OCI-LY1 (cell line): Measurements from ENCODE around the gene AFF1.

Source experiments
- H2AFZ ChIP-seq: fragments of 200-600 bp; sonication (generic), shearing (Covaris generic); 2 replicates; pipeline ENCODE4 v1.6.0; 2014; ENCODE audit warnings: antibody characterized with exemption, mild to moderate bottlenecking, low read length
- H3F3A ChIP-seq: fragments of 200-600 bp; sonication (generic), shearing (Covaris generic); 2 replicates; pipeline ENCODE4 v1.6.0; 2014; ENCODE audit warnings: mild to moderate bottlenecking, antibody characterized with exemption, low read length, moderate library complexity; ENCODE audit not compliant: insufficient read depth
- H3K27ac ChIP-seq: fragments of 200-600 bp; sonication (generic); 2 replicates; pipeline ENCODE4 v1.5.1; 2014; ENCODE audit warnings: low read length, mixed run types, mild to moderate bottlenecking, low read depth; ENCODE audit not compliant: poor library complexity, severe bottlenecking
- H3K27me3 ChIP-seq: fragments of 200-600 bp; sonication (generic); 2 replicates; pipeline ENCODE4 v1.6.0; 2014; ENCODE audit warnings: antibody characterized with exemption, mild to moderate bottlenecking, low read length, moderate library complexity; ENCODE audit not compliant: insufficient read depth
- H3K36me3 ChIP-seq: fragments of 200-600 bp; sonication (generic); 2 replicates; pipeline ENCODE4 v1.6.1; 2014; ENCODE audit warnings: mild to moderate bottlenecking, antibody characterized with exemption, low read length, moderate library complexity, mixed read lengths; ENCODE audit not compliant: insufficient read depth
- H3K4me1 ChIP-seq: fragments of 200-600 bp; sonication (generic); 2 replicates; pipeline ENCODE4 v1.5.1; 2014; ENCODE audit warnings: mild to moderate bottlenecking, low read length, moderate library complexity; ENCODE audit not compliant: insufficient read depth, severe bottlenecking
- H3K4me2 ChIP-seq: fragments of 200-600 bp; sonication (generic), shearing (Covaris generic); 2 replicates; pipeline ENCODE4 v1.6.1; 2014; ENCODE audit warnings: low read length
- H3K4me3 ChIP-seq: fragments of 200-600 bp; sonication (generic); 2 replicates; pipeline ENCODE4 v1.5.1; 2014; ENCODE audit warnings: low read length, low read depth, mild to moderate bottlenecking, mixed read lengths; ENCODE audit not compliant: poor library complexity, severe bottlenecking
- H3K79me2 ChIP-seq: fragments of 200-600 bp; shearing (Covaris generic); 2 replicates; pipeline ENCODE4 v1.6.1; 2016; ENCODE audit warnings: mixed run types, low read length, mixed read lengths; ENCODE audit not compliant: insufficient read depth
- H3K9ac ChIP-seq: fragments of 200-600 bp; sonication (generic), shearing (Covaris generic); 2 replicates; pipeline ENCODE4 v1.6.1; 2014; ENCODE audit warnings: mild to moderate bottlenecking, low read length, mixed read lengths
- H3K9me2 ChIP-seq: fragments of 200-600 bp; sonication (generic), shearing (Covaris generic); 2 replicates; pipeline ENCODE4 v1.6.1; 2014; ENCODE audit warnings: low read depth, mild to moderate bottlenecking, low read length, mixed read lengths
- H3K9me3 ChIP-seq: fragments of 200-600 bp; shearing (Covaris generic); 2 replicates; pipeline ENCODE4 v1.6.1; 2014; ENCODE audit warnings: low read length, mixed read lengths
- H4K20me1 ChIP-seq: fragments of 200-600 bp; sonication (generic), shearing (Covaris generic); 2 replicates; pipeline ENCODE4 v1.6.0; 2016; ENCODE audit warnings: mild to moderate bottlenecking, low read length; ENCODE audit not compliant: insufficient read depth
- EZH2 ChIP-seq: fragments of 200-600 bp; sonication (generic), shearing (Covaris generic); IDR thresholded peaks from 2 replicates; pipeline ENCODE4 v1.8.0; 2017; ENCODE audit warnings: borderline replicate concordance, mixed run types, mild to moderate bottlenecking, antibody characterized with exemption, low read length, moderate library complexity, mixed read lengths
- TF ChIP-seq, protein P1 (sequence below): fragments of 200-600 bp; sonication (generic), shearing (Covaris generic); IDR thresholded peaks from 2 replicates; pipeline ENCODE4 v1.5.1; 2017; ENCODE audit warnings: mild to moderate bottlenecking, antibody characterized with exemption, low read length, moderate library complexity, mixed read lengths

The AFF1 gene

GRCh38 chr4:87030124-87030523 is 95.3 kb downstream of the AFF1 start:
- no peak overlapping the region for H3K9ac ChIP-seq

DNA sequence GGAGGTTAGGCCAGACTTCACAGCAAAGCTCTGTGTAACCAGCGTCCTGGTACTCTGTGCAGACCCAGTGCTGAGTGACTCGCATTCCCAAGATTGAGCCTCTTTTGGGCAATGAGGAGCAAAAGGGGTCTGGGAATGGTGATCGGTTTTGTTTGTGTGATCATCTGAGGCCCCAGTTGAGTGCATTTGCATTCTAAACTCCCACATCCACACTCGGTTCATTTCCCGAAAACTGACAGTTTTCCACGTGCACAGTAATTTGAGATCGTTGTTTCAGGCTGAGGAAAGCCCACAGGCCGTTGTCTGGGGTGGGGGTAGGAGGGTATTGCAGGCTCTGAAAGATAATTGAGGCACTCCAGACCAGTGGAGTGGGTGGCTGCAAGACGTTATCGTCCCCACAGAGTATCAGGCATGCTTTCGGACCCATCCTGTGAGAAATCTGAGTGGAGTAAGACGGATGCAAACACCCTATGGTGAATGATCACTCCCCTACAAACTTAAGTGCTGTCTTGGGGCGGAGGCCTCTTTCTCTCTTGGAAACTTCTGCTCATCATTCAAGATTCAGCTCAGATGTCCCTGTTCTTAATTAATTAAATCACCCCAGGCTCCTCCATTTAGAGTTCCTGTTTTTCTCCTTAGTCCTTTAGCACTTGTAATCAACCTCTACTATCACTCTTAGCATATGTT is 96.1 kb downstream of the AFF1 start:
- no peak overlapping the region for H3K9ac ChIP-seq

More at GRCh38 chr4:87030124-87030523, 95.3 kb downstream of the AFF1 start:
- Histone ChIP-seq H3K27ac (no peak overlapping the region), H2AFZ (no peak overlapping the region), H4K20me1 (no peaks in the 10 kb centered on the region), H3K27me3 (no peaks in the 10 kb centered on the region), H3K4me3 (no peak overlapping the region), H3K4me2 (no peak overlapping the region), H3F3A (no peaks in the 10 kb centered on the region), H3K79me2 (no peaks in the 10 kb centered on the region), H3K36me3 (no peaks in the 10 kb centered on the region), H3K4me1 (peaks cover 10% of the 10 kb centered on the region), H3K9me2 (no peaks in the 10 kb centered on the region), H3K9me3 (no peaks in the 10 kb centered on the region)
- no peak for TF ChIP-seq EZH2
- TF ChIP-seq, protein P1, sequence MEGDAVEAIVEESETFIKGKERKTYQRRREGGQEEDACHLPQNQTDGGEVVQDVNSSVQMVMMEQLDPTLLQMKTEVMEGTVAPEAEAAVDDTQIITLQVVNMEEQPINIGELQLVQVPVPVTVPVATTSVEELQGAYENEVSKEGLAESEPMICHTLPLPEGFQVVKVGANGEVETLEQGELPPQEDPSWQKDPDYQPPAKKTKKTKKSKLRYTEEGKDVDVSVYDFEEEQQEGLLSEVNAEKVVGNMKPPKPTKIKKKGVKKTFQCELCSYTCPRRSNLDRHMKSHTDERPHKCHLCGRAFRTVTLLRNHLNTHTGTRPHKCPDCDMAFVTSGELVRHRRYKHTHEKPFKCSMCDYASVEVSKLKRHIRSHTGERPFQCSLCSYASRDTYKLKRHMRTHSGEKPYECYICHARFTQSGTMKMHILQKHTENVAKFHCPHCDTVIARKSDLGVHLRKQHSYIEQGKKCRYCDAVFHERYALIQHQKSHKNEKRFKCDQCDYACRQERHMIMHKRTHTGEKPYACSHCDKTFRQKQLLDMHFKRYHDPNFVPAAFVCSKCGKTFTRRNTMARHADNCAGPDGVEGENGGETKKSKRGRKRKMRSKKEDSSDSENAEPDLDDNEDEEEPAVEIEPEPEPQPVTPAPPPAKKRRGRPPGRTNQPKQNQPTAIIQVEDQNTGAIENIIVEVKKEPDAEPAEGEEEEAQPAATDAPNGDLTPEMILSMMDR = no peak

GRCh38 chr4:87031920-87032319 is 97.1 kb downstream of the AFF1 start:
- Histone ChIP-seq H3K9me3 (no peaks in the 10 kb centered on the region), H4K20me1 (no peaks in the 10 kb centered on the region), H2AFZ (no peak overlapping the region), H3F3A (no peaks in the 10 kb centered on the region), H3K4me1 (peaks cover 7% of the 10 kb centered on the region), H3K4me2 (no peak overlapping the region), H3K4me3 (no peak overlapping the region), H3K9me2 (no peaks in the 10 kb centered on the region), H3K9ac (no peak overlapping the region), H3K27me3 (no peaks in the 10 kb centered on the region), H3K36me3 (no peaks in the 10 kb centered on the region), H3K27ac (no peak overlapping the region), H3K79me2 (no peaks in the 10 kb centered on the region)
- TF ChIP-seq, protein P1 = no peak
- TF ChIP-seq EZH2 = no peak

More for the DNA sequence above, 96.1 kb downstream of the AFF1 start:
- Histone ChIP-seq H3K27ac (no peak overlapping the region), H3F3A (no peaks in the 10 kb centered on the region), H3K9me3 (no peaks in the 10 kb centered on the region), H4K20me1 (no peaks in the 10 kb centered on the region), H2AFZ (no peak overlapping the region), H3K9me2 (no peaks in the 10 kb centered on the region), H3K4me3 (no peak overlapping the region), H3K4me1 (peaks cover 10% of the 10 kb centered on the region), H3K36me3 (no peaks in the 10 kb centered on the region), H3K79me2 (no peaks in the 10 kb centered on the region), H3K27me3 (no peaks in the 10 kb centered on the region), H3K4me2 (no peak overlapping the region)
- TF ChIP-seq, protein P1 = no peak
- TF ChIP-seq EZH2 = no peak
